ENCODE data around the gene ANKRD40.

The ANKRD40 gene

GRCh38 chr17:50657054-50657453, 50.7 kb downstream of the ANKRD40 start:
- Mint-ChIP-seq H3K4me3 (no peak overlapping the region), H3K27ac (no peak overlapping the region), H3K4me1 (peaks cover 33% of the 10 kb centered on the region), H3K36me3 (ENCODE audit: low read depth) (no peaks in the 10 kb centered on the region), H3K9me3 (peaks cover 19% of the 10 kb centered on the region), H3K27me3 (ENCODE audit: low read depth, poor library complexity) (peaks cover 6% of the 10 kb centered on the region)
- no peak for DNase-seq
- TF ChIP-seq, protein P1, sequence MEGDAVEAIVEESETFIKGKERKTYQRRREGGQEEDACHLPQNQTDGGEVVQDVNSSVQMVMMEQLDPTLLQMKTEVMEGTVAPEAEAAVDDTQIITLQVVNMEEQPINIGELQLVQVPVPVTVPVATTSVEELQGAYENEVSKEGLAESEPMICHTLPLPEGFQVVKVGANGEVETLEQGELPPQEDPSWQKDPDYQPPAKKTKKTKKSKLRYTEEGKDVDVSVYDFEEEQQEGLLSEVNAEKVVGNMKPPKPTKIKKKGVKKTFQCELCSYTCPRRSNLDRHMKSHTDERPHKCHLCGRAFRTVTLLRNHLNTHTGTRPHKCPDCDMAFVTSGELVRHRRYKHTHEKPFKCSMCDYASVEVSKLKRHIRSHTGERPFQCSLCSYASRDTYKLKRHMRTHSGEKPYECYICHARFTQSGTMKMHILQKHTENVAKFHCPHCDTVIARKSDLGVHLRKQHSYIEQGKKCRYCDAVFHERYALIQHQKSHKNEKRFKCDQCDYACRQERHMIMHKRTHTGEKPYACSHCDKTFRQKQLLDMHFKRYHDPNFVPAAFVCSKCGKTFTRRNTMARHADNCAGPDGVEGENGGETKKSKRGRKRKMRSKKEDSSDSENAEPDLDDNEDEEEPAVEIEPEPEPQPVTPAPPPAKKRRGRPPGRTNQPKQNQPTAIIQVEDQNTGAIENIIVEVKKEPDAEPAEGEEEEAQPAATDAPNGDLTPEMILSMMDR (IDR thresholded peaks at IDR 0.05), result no peak

GRCh38 chr17:50656509-50656908, 51.2 kb downstream of the ANKRD40 start:
- no peak overlapping the region for H3K4me3 Mint-ChIP-seq
- TF ChIP-seq, protein P1 (IDR thresholded peaks at IDR 0.05), result no peak
- DNase-seq, result no peak
- H3K4me1 Mint-ChIP-seq, result peaks cover 27% of the 10 kb centered on the region
- H3K27me3 Mint-ChIP-seq (ENCODE audit: low read depth, poor library complexity), result peaks cover 4% of the 10 kb centered on the region
- H3K36me3 Mint-ChIP-seq (ENCODE audit: low read depth), result no peaks in the 10 kb centered on the region
- H3K9me3 Mint-ChIP-seq, result peaks cover 24% of the 10 kb centered on the region
- H3K27ac Mint-ChIP-seq, result no peak overlapping the region

GRCh38 chr17:50653738-50654137, 54.0 kb downstream of the ANKRD40 start:
- TF ChIP-seq, protein P1 (IDR thresholded peaks at IDR 0.05), result no peak
- peaks cover 8% of the 10 kb centered on the region for H3K4me1 Mint-ChIP-seq
- H3K4me3 Mint-ChIP-seq, result no peak overlapping the region

GRCh38 chr17:50651661-50652060, 56.1 kb downstream of the ANKRD40 start:
- Mint-ChIP-seq H3K4me1 (no peaks in the 10 kb centered on the region), H3K9me3 (peaks cover 29% of the 10 kb centered on the region), H3K4me3 (no peak overlapping the region), H3K36me3 (ENCODE audit: low read depth) (no peaks in the 10 kb centered on the region), H3K27ac (no peak overlapping the region), H3K27me3 (ENCODE audit: low read depth, poor library complexity) (peaks cover 17% of the 10 kb centered on the region)
- DNase-seq, result no peak
- TF ChIP-seq, protein P1 (IDR thresholded peaks at IDR 0.05), result no peak

More at GRCh38 chr17:50653738-50654137, 54.0 kb downstream of the ANKRD40 start:
- Mint-ChIP-seq H3K27me3 (ENCODE audit: low read depth, poor library complexity) (peaks cover 8% of the 10 kb centered on the region), H3K27ac (no peak overlapping the region), H3K9me3 (peaks cover 29% of the 10 kb centered on the region), H3K36me3 (ENCODE audit: low read depth) (no peaks in the 10 kb centered on the region)
- DNase-seq, result no peak

- TF ChIP-seq, protein P1 (IDR thresholded peaks at IDR 0.05), result no peak
- Mint-ChIP-seq H3K27ac (no peak overlapping the region), H3K27me3 (ENCODE audit: low read depth, poor library complexity) (peaks cover 25% of the 10 kb centered on the region), H3K4me3 (no peak overlapping the region), H3K9me3 (peaks cover 29% of the 10 kb centered on the region), H3K4me1 (no peaks in the 10 kb centered on the region), H3K36me3 (ENCODE audit: low read depth) (no peaks in the 10 kb centered on the region)
- DNase-seq, result no peak
Measured at GRCh38 chr17:50649042-50649908, 58.4 kb downstream of the ANKRD40 start.

- Mint-ChIP-seq H3K27ac (peak overlapping the region; percentile 64), H3K9me3 (peaks cover 11% of the 10 kb centered on the region), H3K4me3 (no peak overlapping the region), H3K27me3 (ENCODE audit: low read depth, poor library complexity) (peaks cover 29% of the 10 kb centered on the region), H3K36me3 (ENCODE audit: low read depth) (no peaks in the 10 kb centered on the region), H3K4me1 (peaks cover 6% of the 10 kb centered on the region)
- TF ChIP-seq, protein P1 (IDR thresholded peaks at IDR 0.05), result no peak
- no peak for DNase-seq
Measured at GRCh38 chr17:50647187-50647586, 60.5 kb downstream of the ANKRD40 start.

Data from nephron progenitor cell (in vitro differentiated cells).